Bronchial epithelial cell (primary cell): ENCODE data around the gene SERINC1. TPM values are rescaled to one million over a fixed set of nuclear protein-coding genes. Genes with fewer than 3 reads are reported as not detected.
"Not testable (repeated sequence)": the region's sequence is repeated elsewhere in the genome, so short reads cannot be mapped to it uniquely, and the experiment has no call there.

Source experiments
- DNase-seq: peaks from one replicate; pipeline ENCODE4 v3.0.0-alpha.2; 2010; ENCODE audit warnings: low read depth
- FAIRE-seq: peaks from 2 replicates; lab custom pipeline; 2011; peaks lifted over from hg19 to GRCh38; lab: Jason Lieb, UNC
- H3K27me3 ChIP-seq: 2 replicates; pipeline ENCODE4 v1.5.1; 2011; ENCODE audit warnings: low read length; ENCODE audit not compliant: control insufficient read depth, insufficient read depth
- H3K36me3 ChIP-seq: 2 replicates; pipeline ENCODE4 v1.5.1; 2011; ENCODE audit warnings: low read length; ENCODE audit not compliant: control insufficient read depth, insufficient read depth
- H3K4me3 ChIP-seq: 2 replicates; pipeline ENCODE4 v1.5.1; 2011; ENCODE audit warnings: mild to moderate bottlenecking, low read depth, low read length, control low read depth
- CTCF ChIP-seq: IDR thresholded peaks from 2 replicates; pipeline ENCODE4 v1.5.1; 2011; ENCODE audit warnings: mild to moderate bottlenecking, moderate library complexity, low read length, control low read depth, inconsistent platforms; ENCODE audit not compliant: insufficient read depth, severe bottlenecking
- total RNA-seq: library from RNA; depleted of rRNA; stranded (reverse); fragments of >200 nt; gene quantifications from 2 replicates; pipeline ENCODE4 v1.2.1, GENCODE V29; 2014

The SERINC1 gene
- total RNA-seq, 1 donor from 2014 or later: 205 TPM

GRCh38 chr6:122461885-122462284, 9.7 kb downstream of the SERINC1 start:
- Histone ChIP-seq H3K27me3 (no peaks in the 10 kb centered on the region), H3K4me3 (no peak overlapping the region), H3K36me3 (peaks cover 5% of the 10 kb centered on the region)
- TF ChIP-seq CTCF: no peak
- FAIRE-seq: no peak
- DNase-seq: no peak

DNA sequence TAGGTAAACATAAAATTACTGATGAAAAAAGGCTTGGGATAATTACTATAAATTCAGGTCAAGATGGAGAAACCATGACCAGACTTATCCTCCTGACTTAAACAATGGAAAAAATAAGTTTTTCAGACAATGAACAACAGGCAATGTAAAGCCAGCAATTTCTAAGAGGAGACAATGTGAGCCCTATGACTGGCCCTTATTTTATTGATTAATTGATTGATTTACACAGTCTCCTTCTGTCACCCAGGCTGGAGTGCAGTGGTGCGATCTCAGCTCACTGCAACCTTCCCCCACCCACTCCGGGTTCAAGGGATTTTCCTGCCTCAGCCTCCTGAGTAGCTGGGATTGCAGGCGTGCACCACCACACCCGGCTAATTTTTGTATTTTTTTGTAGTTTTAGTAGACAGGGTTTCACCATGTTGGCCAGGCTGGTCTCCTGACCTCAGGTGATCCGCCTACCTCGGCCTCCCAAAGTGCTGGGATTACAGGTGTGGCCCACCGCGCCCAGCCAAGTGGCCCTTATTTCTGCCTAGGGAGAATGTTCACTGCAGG, 11.7 kb downstream of the SERINC1 start:
- not testable (repeated sequence) for H3K36me3 ChIP-seq, FAIRE-seq, DNase-seq, H3K4me3 ChIP-seq, H3K27me3 ChIP-seq

DNA sequence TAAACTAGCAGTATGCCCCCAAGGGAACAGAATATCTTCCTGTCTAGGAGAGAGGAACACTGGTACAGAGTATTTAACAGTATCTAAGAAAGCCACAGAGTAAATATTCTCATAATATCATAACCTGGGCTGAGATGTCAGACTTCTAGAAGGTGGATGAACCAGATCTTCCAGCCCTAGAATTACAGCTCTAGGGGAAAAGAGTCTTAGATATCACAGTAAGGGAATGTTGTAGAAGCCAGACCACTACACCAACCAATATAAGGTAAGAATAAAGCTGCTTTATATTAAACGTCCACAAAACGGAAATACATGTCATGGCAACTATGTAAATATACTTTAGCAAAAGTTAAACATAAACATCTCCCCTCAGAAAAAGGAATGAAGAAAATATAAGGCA, 12.4 kb downstream of the SERINC1 start:
- TF ChIP-seq CTCF: no peak
- peak; percentile 26 for DNase-seq
- peaks cover 4% of the 10 kb centered on the region for H3K36me3 ChIP-seq
- FAIRE-seq: no peak
- no peak overlapping the region for H3K4me3 ChIP-seq
- no peaks in the 10 kb centered on the region for H3K27me3 ChIP-seq

GRCh38 chr6:122458087-122458486, 13.5 kb downstream of the SERINC1 start:
- FAIRE-seq: no peak
- no peak for TF ChIP-seq CTCF
- DNase-seq: no peak
- Histone ChIP-seq H3K27me3 (no peaks in the 10 kb centered on the region), H3K4me3 (no peak overlapping the region), H3K36me3 (peaks cover 4% of the 10 kb centered on the region)

GRCh38 chr6:122455116-122455515, 16.5 kb downstream of the SERINC1 start:
- H3K36me3 ChIP-seq, FAIRE-seq, H3K4me3 ChIP-seq, H3K27me3 ChIP-seq, DNase-seq: not testable (repeated sequence)

GRCh38 chr6:122454673-122455072, 16.9 kb downstream of the SERINC1 start:
- no peak for TF ChIP-seq CTCF
- Histone ChIP-seq H3K27me3 (no peaks in the 10 kb centered on the region), H3K36me3 (peaks cover 10% of the 10 kb centered on the region), H3K4me3 (no peak overlapping the region)
- FAIRE-seq (no peak), DNase-seq (peak; percentile 64)

DNA sequence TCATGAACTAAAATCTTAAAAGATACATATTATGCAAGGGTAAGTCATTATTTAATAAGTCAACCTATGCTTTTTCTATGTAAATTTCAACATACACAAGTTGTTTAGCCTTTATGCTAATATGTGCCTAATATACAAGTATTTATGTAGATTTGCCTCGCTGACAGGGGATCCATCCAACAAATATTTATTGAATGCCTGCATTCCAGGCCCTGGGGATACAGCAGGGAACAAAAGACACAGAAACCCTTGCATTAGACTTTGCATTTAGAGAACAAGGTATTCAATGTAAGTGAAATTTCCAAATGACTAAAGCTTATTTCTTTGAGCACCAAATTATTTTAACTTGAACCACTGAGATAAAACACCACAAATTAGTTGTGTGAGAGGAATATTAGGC, 19.1 kb downstream of the SERINC1 start:
- Histone ChIP-seq H3K36me3 (peaks cover 12% of the 10 kb centered on the region), H3K4me3 (no peak overlapping the region), H3K27me3 (no peaks in the 10 kb centered on the region)
- DNase-seq: no peak
- no peak for TF ChIP-seq CTCF
- FAIRE-seq: no peak
